Caco-2 (cell line): ENCODE results near the gene DNM2. TPM values are rescaled to one million over a fixed set of nuclear protein-coding genes. Genes with fewer than 3 reads are reported as not detected.
"Not testable (repeated sequence)": the region's sequence is repeated elsewhere in the genome, so short reads cannot be mapped to it uniquely, and the experiment has no call there.

Source experiments
- BruUV-seq: library from RNA; stranded (reverse); fragments of 400-500 nt; replicated peaks from 2 replicates; lab custom pipeline; 2021; lab: Mats Ljungman, UMichigan
- CTCF ChIA-PET: fragments of 300-600 bp; sonication (Branson Sonifier 250); formaldehyde crosslinking; loops from one replicate; lab custom pipeline; 2022; ENCODE audit warnings: antibody characterized with exemption; lab: Charles Lee
- POLR2A ChIA-PET: fragments of 300-600 bp; sonication (Branson Sonifier 250); formaldehyde crosslinking; loops from one replicate; lab custom pipeline; 2022; ENCODE audit warnings: antibody characterized with exemption; lab: Charles Lee
- DNase-seq, 2 experiments: peaks; one replicate each; pipeline versions ENCODE4 v3.0.0 to v3.0.0-alpha.2; 2020 to 2022
- H3K27me3 ChIP-seq: replicated peaks from 2 replicates; pipeline ENCODE4 v1.6.0; 2011; ENCODE audit warnings: low read length; ENCODE audit not compliant: control insufficient read depth, insufficient read depth
- H3K36me3 ChIP-seq: 2 replicates; pipeline ENCODE4 v1.5.1; 2011; ENCODE audit warnings: low read length; ENCODE audit not compliant: control insufficient read depth, insufficient read depth
- H3K4me1 ChIP-seq: fragments of 250-450 bp; sonication (Bioruptor Pico); 2 replicates; pipeline ENCODE4 v1.5.1; 2020; ENCODE audit warnings: mild to moderate bottlenecking
- H3K4me3 ChIP-seq: 2 replicates; pipeline ENCODE4 v1.5.1; 2011; ENCODE audit warnings: low read depth, mild to moderate bottlenecking, control low read depth, low read length
- H3K9me3 ChIP-seq: fragments of 250-450 bp; sonication (Bioruptor Pico); 2 replicates; pipeline ENCODE4 v1.5.1; 2020; ENCODE audit warnings: mild to moderate bottlenecking, moderate library complexity
- H3K27ac Mint-ChIP-seq: one replicate; pipeline ENCODE4 v1.8.0; 2022; ENCODE audit warnings: mixed read lengths; ENCODE audit not compliant: unreplicated experiment
- H3K27me3 Mint-ChIP-seq: one replicate; pipeline ENCODE4 v1.8.0; 2022; ENCODE audit warnings: mixed read lengths; ENCODE audit not compliant: insufficient read depth, unreplicated experiment
- H3K36me3 Mint-ChIP-seq: one replicate; pipeline ENCODE4 v1.8.0; 2022; ENCODE audit warnings: mild to moderate bottlenecking, mixed read lengths; ENCODE audit not compliant: insufficient read depth, unreplicated experiment
- H3K4me1 Mint-ChIP-seq: one replicate; pipeline ENCODE4 v1.8.0; 2022; ENCODE audit warnings: low read depth, mixed read lengths; ENCODE audit not compliant: unreplicated experiment
- H3K4me3 Mint-ChIP-seq: one replicate; pipeline ENCODE4 v1.8.0; 2022; ENCODE audit warnings: mild to moderate bottlenecking, moderate library complexity, mixed read lengths; ENCODE audit not compliant: unreplicated experiment
- H3K9me3 Mint-ChIP-seq: one replicate; pipeline ENCODE4 v1.8.0; 2022; ENCODE audit warnings: mixed read lengths; ENCODE audit not compliant: unreplicated experiment
- CTCF ChIP-seq, 2 experiments: fragments of 200-600 bp in 1 of 2; IDR thresholded peaks; 1 replicate in 1 of 2; 2 replicates in 1 of 2; pipeline versions ENCODE4 v1.5.1 to v1.8.0; 2011 to 2022; ENCODE audit warnings: antibody characterized with exemption in 1 of 2, control low read depth in 1 of 2, inconsistent platforms in 1 of 2, low read depth in 1 of 2, low read length in 1 of 2, mild to moderate bottlenecking in 1 of 2, moderate library complexity in 1 of 2; ENCODE audit not compliant: insufficient read depth in 1 of 2, severe bottlenecking in 1 of 2, unreplicated experiment in 1 of 2
- intact Hi-C: fragments of 100-400 bp; cut with micrococcal nuclease; formaldehyde crosslinking; loops from one replicate; pipeline ENCODE4 v1.10.0; 2022; ENCODE audit not compliant: unreplicated experiment
- total RNA-seq: library from RNA; stranded (reverse); gene quantifications from 2 replicates; pipeline ENCODE4 v1.2.3, GENCODE V29; 2022

DNM2 gene
- total RNA-seq, 1 experiment from 2014 or later: 137 TPM

- H3K9me3 ChIP-seq: no peaks in the 10 kb centered on the region
- DNase-seq: no peak
These were observed 138.1 kb downstream of the DNM2 start for GRCh38 chr19:10855879-10856522.

GRCh38 chr19:10856899-10857298 is 139.0 kb downstream of the DNM2 start:
- H3K4me1 ChIP-seq, BruUV-seq, intact Hi-C loops, H3K9me3 Mint-ChIP-seq, H3K4me3 ChIP-seq, H3K4me3 Mint-ChIP-seq, H3K4me1 Mint-ChIP-seq, H3K27me3 ChIP-seq, H3K36me3 Mint-ChIP-seq, DNase-seq, H3K9me3 ChIP-seq, POLR2A ChIA-PET, H3K27me3 Mint-ChIP-seq, H3K36me3 ChIP-seq, H3K27ac Mint-ChIP-seq: not testable (repeated sequence)
- CTCF ChIA-PET: interaction anchor here (1.7 kb wide), 1 partner anchor 21 kb away, joined by 7 read pairs; the partner anchor contains the start of gene TMED1

More at GRCh38 chr19:10855879-10856522, 138.1 kb downstream of the DNM2 start:
- no peaks in the 10 kb centered on the region for H3K27me3 ChIP-seq
- ChIA-PET POLR2A (no interaction called here), CTCF (interaction anchor here (2.5 kb wide), 1 partner anchor 8 kb away, joined by 13 read pairs; no protein-coding TSS in a partner anchor)
- H3K36me3 Mint-ChIP-seq: no peaks in the 10 kb centered on the region
- H3K4me1 Mint-ChIP-seq: no peaks in the 10 kb centered on the region
- intact Hi-C loops: no loop called here
- H3K4me1 ChIP-seq: no peaks in the 10 kb centered on the region
- TF ChIP-seq CTCF (IDR thresholded peaks at IDR 0.05; ENCODE audit: insufficient read depth in 1 of 2, low read depth in 1 of 2, low read length in 1 of 2, severe bottlenecking in 1 of 2, unreplicated experiment in 1 of 2): peak; percentile 23 to 50
- H3K27ac Mint-ChIP-seq: no peak overlapping the region
- no peaks in the 10 kb centered on the region for H3K9me3 Mint-ChIP-seq
- no peaks in the 10 kb centered on the region for H3K27me3 Mint-ChIP-seq
- H3K4me3 Mint-ChIP-seq: no peak overlapping the region
- no peak overlapping the region for H3K4me3 ChIP-seq
- H3K36me3 ChIP-seq: no peaks in the 10 kb centered on the region
- no TSS peak for BruUV-seq

- CTCF ChIA-PET: interaction anchor here (0.5 to 1.7 kb wide), 6 partner anchors 9 to 141 kb away, joined by 3 to 7 read pairs (median 6); partner anchors contain the start of genes CARM1, DNM2 and TMED1
- peak in 1 of 2 experiments; percentile 32 for DNase-seq
- intact Hi-C loops: no loop called here
- Histone ChIP-seq H3K4me3 (no peak overlapping the region), H3K27me3 (no peaks in the 10 kb centered on the region), H3K4me1 (no peaks in the 10 kb centered on the region), H3K36me3 (no peaks in the 10 kb centered on the region), H3K9me3 (no peaks in the 10 kb centered on the region)
- peak; percentile 51 to 68 for TF ChIP-seq CTCF (IDR thresholded peaks at IDR 0.05; ENCODE audit: insufficient read depth in 1 of 2, low read depth in 1 of 2, low read length in 1 of 2, severe bottlenecking in 1 of 2, unreplicated experiment in 1 of 2)
- Mint-ChIP-seq H3K27me3 (no peaks in the 10 kb centered on the region), H3K9me3 (no peaks in the 10 kb centered on the region), H3K4me1 (no peaks in the 10 kb centered on the region), H3K27ac (no peak overlapping the region), H3K4me3 (no peak overlapping the region), H3K36me3 (no peaks in the 10 kb centered on the region)
- POLR2A ChIA-PET: interaction anchor here (0.6 to 0.8 kb wide), 2 partner anchors 14 to 22 kb away, joined by 3 to 7 read pairs; partner anchors contain the start of gene TMED1
- no TSS peak for BruUV-seq
These were observed 140.4 kb downstream of the DNM2 start for GRCh38 chr19:10858204-10858828.
